ENCODE results near the gene OIT3. TPM values are rescaled to one million over a fixed set of nuclear protein-coding genes. Genes with fewer than 3 reads are reported as not detected.

Gene OIT3
- total RNA-seq, 1 experiment from 2014 or later: 1.4 TPM

DNA sequence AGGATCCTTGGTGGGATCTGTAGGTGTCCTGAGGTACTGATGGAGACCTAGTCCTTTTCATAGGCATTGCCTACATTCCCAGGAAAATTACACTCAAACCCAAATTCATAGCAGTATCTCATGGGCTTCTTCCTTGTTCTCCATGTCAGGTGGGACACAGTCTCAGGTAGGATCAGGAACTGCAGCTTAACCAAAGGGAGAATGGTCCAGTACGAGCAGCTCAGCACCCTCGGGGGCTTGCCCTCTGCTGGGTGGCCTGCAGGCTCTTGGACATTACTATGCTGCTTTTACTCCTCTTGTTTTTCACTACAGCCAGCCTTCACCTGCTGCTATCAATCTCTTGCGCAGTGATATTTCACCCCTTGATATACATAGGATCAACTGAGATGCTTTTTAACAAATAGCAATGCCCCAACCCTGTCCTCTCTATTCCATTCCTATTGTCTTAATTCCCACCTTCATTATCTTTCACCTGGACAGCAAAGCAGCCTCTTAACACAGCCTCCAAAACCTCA, 32.5 kb downstream of the OIT3 start:
- intact Hi-C loops (cut with micrococcal nuclease; ENCODE audit: unreplicated experiment): no loop called here
- BruUV-seq (replicated peaks): no TSS peak
- CTCF ChIA-PET: interaction anchor here (0.5 kb wide), 1 partner anchor 269 kb away, joined by 3 read pairs; no protein-coding TSS in a partner anchor

GRCh38 chr10:72927485-72927884, 33.9 kb downstream of the OIT3 start:
- H3K27me3 Mint-ChIP-seq (ENCODE audit: unreplicated experiment): no peaks in the 10 kb centered on the region
- intact Hi-C loops (cut with micrococcal nuclease; ENCODE audit: unreplicated experiment): no loop called here
- no peak overlapping the region for H3K27ac Mint-ChIP-seq (ENCODE audit: unreplicated experiment)
- no peak overlapping the region for H3K4me3 Mint-ChIP-seq (ENCODE audit: low read depth, unreplicated experiment)
- no peaks in the 10 kb centered on the region for H3K9me3 Mint-ChIP-seq (ENCODE audit: low read depth, unreplicated experiment)
- H3K4me1 Mint-ChIP-seq (ENCODE audit: low read depth, unreplicated experiment): no peaks in the 10 kb centered on the region
- DNase-seq: no peak
- H3K36me3 Mint-ChIP-seq (ENCODE audit: insufficient read depth, unreplicated experiment): no peaks in the 10 kb centered on the region
- no TSS peak for BruUV-seq (replicated peaks)
- TF ChIP-seq CTCF (IDR thresholded peaks at IDR 0.05; ENCODE audit: unreplicated experiment): no peak
- CTCF ChIA-PET: interaction anchor here (1.4 kb wide), 1 partner anchor 12 kb away, joined by 3 read pairs; no protein-coding TSS in a partner anchor

More for the DNA sequence above, 32.5 kb downstream of the OIT3 start:
- peaks cover 3% of the 10 kb centered on the region for H3K9me3 Mint-ChIP-seq (ENCODE audit: low read depth, unreplicated experiment)
- H3K4me3 Mint-ChIP-seq (ENCODE audit: low read depth, unreplicated experiment): no peak overlapping the region
- H3K36me3 Mint-ChIP-seq (ENCODE audit: insufficient read depth, unreplicated experiment): no peaks in the 10 kb centered on the region
- no peak for DNase-seq
- H3K27ac Mint-ChIP-seq (ENCODE audit: unreplicated experiment): no peak overlapping the region
- no peaks in the 10 kb centered on the region for H3K27me3 Mint-ChIP-seq (ENCODE audit: unreplicated experiment)
- H3K4me1 Mint-ChIP-seq (ENCODE audit: low read depth, unreplicated experiment): no peaks in the 10 kb centered on the region
- no peak for TF ChIP-seq CTCF (IDR thresholded peaks at IDR 0.05; ENCODE audit: unreplicated experiment)

DNA sequence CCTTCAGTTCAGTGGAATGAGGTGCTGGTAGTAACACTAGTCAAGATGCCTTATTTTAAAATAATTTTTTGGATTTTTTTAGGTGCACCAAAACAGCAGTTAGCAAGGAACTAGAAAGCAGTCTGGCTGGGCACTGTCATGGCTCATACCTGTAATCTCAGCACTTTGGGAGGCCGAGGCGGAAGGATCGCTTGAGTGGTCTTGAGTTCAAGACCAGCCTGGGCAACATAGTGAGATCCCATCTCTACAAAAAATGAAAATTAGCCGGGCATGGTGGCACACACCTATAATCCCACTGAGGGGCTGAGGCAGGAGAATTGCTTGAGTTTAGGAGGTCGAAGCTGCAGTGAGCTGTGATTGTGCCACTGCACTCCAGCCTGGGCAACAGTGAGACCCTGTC, 35.3 kb downstream of the OIT3 start:
- Mint-ChIP-seq H3K27ac (ENCODE audit: unreplicated experiment) (no peak overlapping the region), H3K4me1 (ENCODE audit: low read depth, unreplicated experiment) (no peaks in the 10 kb centered on the region), H3K27me3 (ENCODE audit: unreplicated experiment) (no peaks in the 10 kb centered on the region), H3K36me3 (ENCODE audit: insufficient read depth, unreplicated experiment) (no peaks in the 10 kb centered on the region), H3K9me3 (ENCODE audit: low read depth, unreplicated experiment) (no peaks in the 10 kb centered on the region), H3K4me3 (ENCODE audit: low read depth, unreplicated experiment) (no peak overlapping the region)
- no peak for TF ChIP-seq CTCF (IDR thresholded peaks at IDR 0.05; ENCODE audit: unreplicated experiment)
- CTCF ChIA-PET: no interaction called here
- no peak for DNase-seq
- intact Hi-C loops (cut with micrococcal nuclease; ENCODE audit: unreplicated experiment): no loop called here
- BruUV-seq (replicated peaks): no TSS peak

DNA sequence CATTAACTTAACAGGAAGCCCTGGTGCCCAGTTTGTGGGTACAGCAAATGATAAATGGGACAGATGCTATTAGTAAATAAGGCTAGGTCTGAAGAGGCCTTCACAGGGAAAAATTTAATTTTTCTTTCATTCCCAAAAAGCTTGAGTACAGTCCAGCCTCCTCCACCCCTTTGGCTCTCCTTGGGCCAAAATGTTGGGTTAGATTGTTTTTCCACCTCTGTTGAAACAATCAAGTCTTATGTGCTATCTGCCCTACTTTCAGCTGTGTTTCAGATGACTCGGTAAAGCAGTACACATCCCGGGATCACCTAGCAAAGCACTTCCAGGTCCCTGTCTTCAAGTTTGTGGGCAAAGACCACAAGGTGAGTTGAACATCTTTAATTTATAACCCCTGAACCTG, 36.7 kb downstream of the OIT3 start:
- DNase-seq: no peak
- Mint-ChIP-seq H3K4me1 (ENCODE audit: low read depth, unreplicated experiment) (no peaks in the 10 kb centered on the region), H3K36me3 (ENCODE audit: insufficient read depth, unreplicated experiment) (no peaks in the 10 kb centered on the region), H3K27me3 (ENCODE audit: unreplicated experiment) (no peaks in the 10 kb centered on the region), H3K27ac (ENCODE audit: unreplicated experiment) (no peak overlapping the region), H3K9me3 (ENCODE audit: low read depth, unreplicated experiment) (no peaks in the 10 kb centered on the region), H3K4me3 (ENCODE audit: low read depth, unreplicated experiment) (no peak overlapping the region)
- intact Hi-C loops (cut with micrococcal nuclease; ENCODE audit: unreplicated experiment): no loop called here
- CTCF ChIA-PET: no interaction called here
- no TSS peak for BruUV-seq (replicated peaks)
- no peak for TF ChIP-seq CTCF (IDR thresholded peaks at IDR 0.05; ENCODE audit: unreplicated experiment)
